HG02759 (cell line): ENCODE data around the gene PRDX1.

ENCODE experiments used
- ATAC-seq: cut with Tn5 transposase; IDR thresholded peaks from one replicate; pipeline ENCODE4 v1.9.1; 2021; ENCODE audit warnings: mild to moderate bottlenecking, moderate library complexity; ENCODE audit not compliant: unreplicated experiment

The PRDX1 gene

GRCh38 chr1:45521413-45522323 lies at the start of gene PRDX1:
TSS of gene PRDX1 (minus strand) at chr1:45521884. CDS start at chr1:45519043, 2,841 bp downstream.
- ATAC-seq: peak; percentile 84

GRCh38 chr1:45570631-45571030 lies 48.9 kb upstream of the PRDX1 start:
- no peak for ATAC-seq

- peak; percentile 49 for ATAC-seq
Observed at GRCh38 chr1:45569962-45570581, 48.4 kb upstream of the PRDX1 start.

- no peak for ATAC-seq
Observed at GRCh38 chr1:45569571-45569961, 47.9 kb upstream of the PRDX1 start.

GRCh38 chr1:45568421-45568820 lies 46.7 kb upstream of the PRDX1 start:
- ATAC-seq: no peak

- ATAC-seq: no peak
Observed at GRCh38 chr1:45567911-45568310, 46.2 kb upstream of the PRDX1 start.

- ATAC-seq: no peak
Observed at GRCh38 chr1:45566722-45567121, 45.0 kb upstream of the PRDX1 start.

GRCh38 chr1:45563843-45564242 lies 42.2 kb upstream of the PRDX1 start:
- no peak for ATAC-seq

- ATAC-seq: no peak
Observed at GRCh38 chr1:45557422-45557944, 35.8 kb upstream of the PRDX1 start.

GRCh38 chr1:45554198-45554597 lies 32.5 kb upstream of the PRDX1 start:
- ATAC-seq: no peak

GRCh38 chr1:45552331-45552730 lies 30.6 kb upstream of the PRDX1 start:
- ATAC-seq: no peak

- no peak for ATAC-seq
Observed at GRCh38 chr1:45551684-45552083, 30.0 kb upstream of the PRDX1 start.

- ATAC-seq: peak; percentile 94
Observed at GRCh38 chr1:45550401-45551351, 29.0 kb upstream of the PRDX1 start, which contains the start of gene AKR1A1. TSS of gene AKR1A1 (plus strand) at chr1:45550826. CDS start at chr1:45561795, 10,969 bp downstream.

GRCh38 chr1:45545553-45546310 lies 24.0 kb upstream of the PRDX1 start:
- ATAC-seq: no peak

- ATAC-seq: peak; percentile 62
Observed at GRCh38 chr1:45545019-45545493, 23.4 kb upstream of the PRDX1 start.

- no peak for ATAC-seq
Observed at GRCh38 chr1:45544530-45544929, 22.8 kb upstream of the PRDX1 start.

- ATAC-seq: peak; percentile 71
Observed at GRCh38 chr1:45543581-45544417, 22.1 kb upstream of the PRDX1 start.

- no peak for ATAC-seq
Observed at GRCh38 chr1:45542591-45542990, 20.9 kb upstream of the PRDX1 start.

GRCh38 chr1:45541193-45541592 lies 19.5 kb upstream of the PRDX1 start:
- no peak for ATAC-seq
